22Rv1 (cell line): ENCODE measurements around the gene ENHO.

Experiments used
- H3K27ac ChIP-seq: fragments of 450-650 bp; 2 replicates; pipeline ENCODE4 v1.5.1; 2017
- CTCF ChIP-seq: fragments of 450-650 bp; IDR thresholded peaks from 2 replicates; pipeline ENCODE4 v1.5.1; 2017; ENCODE audit warnings: mild to moderate bottlenecking
- ZFX ChIP-seq: fragments of 450-650 bp; IDR thresholded peaks from 2 replicates; pipeline ENCODE4 v1.6.1; 2017; ENCODE audit warnings: antibody characterized with exemption, borderline replicate concordance

Gene ENHO

GRCh38 chr9:34559624-34560455 is 37.0 kb upstream of the ENHO start:
- no peak for TF ChIP-seq CTCF
- TF ChIP-seq ZFX, result no peak
- H3K27ac ChIP-seq, result no peak overlapping the region

GRCh38 chr9:34558919-34559623 is 36.3 kb upstream of the ENHO start:
- TF ChIP-seq ZFX, result no peak
- TF ChIP-seq CTCF, result no peak

GRCh38 chr9:34558364-34558763 is 35.6 kb upstream of the ENHO start:
- H3K27ac ChIP-seq, result no peak overlapping the region
- TF ChIP-seq ZFX (no peak), CTCF (no peak)

More at GRCh38 chr9:34558919-34559623, 36.3 kb upstream of the ENHO start:
- H3K27ac ChIP-seq, result no peak overlapping the region

GRCh38 chr9:34557426-34558321 is 34.9 kb upstream of the ENHO start:
- TF ChIP-seq CTCF (no peak), ZFX (no peak)
- no peak overlapping the region for H3K27ac ChIP-seq

GRCh38 chr9:34556949-34557348 is 34.2 kb upstream of the ENHO start:
- H3K27ac ChIP-seq, result no peak overlapping the region
- TF ChIP-seq ZFX (no peak), CTCF (no peak)

GRCh38 chr9:34555936-34556525 is 33.2 kb upstream of the ENHO start:
- no peak overlapping the region for H3K27ac ChIP-seq
- no peak for TF ChIP-seq CTCF
- TF ChIP-seq ZFX, result no peak
